Measurements from ENCODE around the gene SNCB. TPM values are rescaled to one million over a fixed set of nuclear protein-coding genes. Genes with fewer than 3 reads are reported as not detected.

SNCB gene
- total RNA-seq, 1 donor from 2014 or later = not detected

- intact Hi-C loops (cut with DNase I) = no loop called here
- ATAC-seq (ENCODE audit: poor library complexity) (no peak), DNase-seq (no peak)
These were observed 1.3 kb upstream of the SNCB start for GRCh38 chr5:176631383-176632200.

DNA sequence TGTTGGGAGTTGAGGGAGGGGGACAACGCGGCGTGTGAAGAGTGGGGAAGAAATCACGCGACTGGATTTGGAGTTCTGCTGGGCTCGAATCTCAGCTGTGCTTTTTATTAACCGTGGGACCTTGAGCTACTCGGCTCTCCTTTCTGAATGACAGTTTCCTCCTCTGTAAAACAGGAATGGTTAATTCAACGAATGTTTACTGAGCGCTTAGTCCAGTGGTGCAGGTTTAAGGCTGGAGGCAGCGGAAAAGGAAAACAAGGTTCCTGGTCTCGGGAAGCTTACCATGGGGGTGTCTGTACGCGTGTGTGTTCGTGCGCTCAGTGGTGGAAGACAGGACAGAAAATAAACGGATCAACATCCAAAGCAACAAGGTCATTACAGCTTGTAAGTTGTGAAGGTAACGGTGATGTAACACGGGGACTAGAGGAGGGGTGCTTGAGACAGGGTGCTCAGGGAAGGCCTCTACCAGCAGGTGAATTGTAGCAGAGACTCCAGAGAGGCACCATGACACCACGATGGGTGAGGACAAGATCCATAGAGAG, 418 bp upstream of the SNCB start:
- ATAC-seq (ENCODE audit: poor library complexity) (no peak), DNase-seq (no peak)
- intact Hi-C loops (cut with DNase I) = no loop called here

- DNase-seq (no peak), ATAC-seq (ENCODE audit: poor library complexity) (no peak)
- intact Hi-C loops (cut with DNase I) = no loop called here
These were observed 949 bp downstream of the SNCB start for GRCh38 chr5:176629317-176629852.

DNA sequence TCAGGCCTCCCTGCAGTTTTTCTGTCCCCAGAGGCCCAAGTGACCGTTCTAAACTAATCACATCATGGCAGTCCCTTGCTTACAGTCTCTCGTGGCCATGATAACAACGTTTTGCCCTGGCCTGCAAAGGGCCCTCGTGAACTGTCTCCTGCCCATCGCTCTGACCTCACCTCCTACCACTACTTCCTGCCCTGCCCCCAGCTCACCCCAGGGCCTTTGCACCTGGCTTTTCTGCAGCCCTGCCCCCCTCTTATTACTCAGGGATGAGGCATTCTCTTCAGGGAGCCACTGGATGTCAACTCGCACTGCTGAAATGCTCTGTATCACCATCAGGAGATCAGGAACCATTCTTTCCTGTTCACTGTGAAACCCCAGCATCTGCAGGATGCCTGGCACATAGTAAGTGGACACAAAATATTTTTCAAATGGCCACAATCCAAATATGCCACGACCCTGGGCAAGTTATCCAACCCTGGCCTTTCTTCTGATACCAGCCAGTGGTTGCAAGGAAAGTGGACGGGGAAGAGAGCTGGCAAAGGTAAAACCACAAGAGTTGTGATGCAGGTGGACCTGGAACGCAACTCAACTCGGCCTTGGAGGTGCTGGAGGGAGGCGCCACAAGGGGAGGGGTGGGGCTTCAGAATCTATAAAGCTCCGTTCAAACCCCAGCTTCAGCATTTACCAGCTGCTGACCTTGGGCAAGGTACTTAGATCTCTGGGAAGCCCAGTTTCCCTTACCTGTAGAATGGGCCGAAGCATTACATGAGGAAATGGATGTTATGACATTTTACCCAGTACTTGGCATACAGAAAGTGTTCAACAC, 1.7 kb downstream of the SNCB start:
- DNase-seq (no peak), ATAC-seq (ENCODE audit: poor library complexity) (no peak)
- intact Hi-C loops (cut with DNase I) = no loop called here

DNA sequence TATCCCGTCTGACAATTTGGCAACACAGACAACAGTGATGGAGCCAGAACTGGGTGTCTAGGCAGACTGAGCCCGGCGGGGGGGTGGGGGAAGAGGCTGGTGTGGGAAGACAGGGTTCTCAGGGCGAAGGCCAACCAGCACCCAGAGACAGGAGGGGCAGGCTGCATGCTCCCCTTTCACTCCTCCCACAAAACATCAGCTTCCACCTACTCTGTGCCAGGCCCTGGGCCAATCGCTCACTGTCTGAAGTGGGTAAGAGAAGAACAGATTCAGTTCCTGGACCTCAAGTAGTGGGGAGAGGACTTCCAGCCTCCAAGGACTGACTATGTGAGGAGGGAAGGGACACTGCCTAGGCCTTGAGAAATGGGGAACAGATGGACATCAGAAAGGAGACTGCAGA, 2.8 kb downstream of the SNCB start:
- DNase-seq = no peak
- intact Hi-C loops (cut with DNase I) = no loop called here
- no peak for ATAC-seq (ENCODE audit: poor library complexity)

DNA sequence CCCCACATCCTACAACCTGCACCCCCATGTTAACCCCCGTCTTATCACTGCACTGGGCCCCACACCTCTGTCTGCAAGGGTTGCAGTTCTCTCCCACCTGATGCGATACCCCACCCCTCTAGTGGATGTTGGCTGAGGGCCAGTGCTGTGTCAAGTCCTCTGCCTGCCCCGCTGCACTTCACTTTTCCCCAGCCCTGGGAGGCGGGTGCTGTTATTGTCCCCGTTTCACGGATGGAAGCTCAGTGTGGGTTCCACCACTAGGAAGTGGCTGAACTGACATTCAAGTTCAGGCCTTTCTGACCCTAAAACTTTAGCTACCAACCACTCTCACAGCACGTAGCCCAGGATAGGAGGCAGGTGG, 3.5 kb downstream of the SNCB start:
- no peak for ATAC-seq (ENCODE audit: poor library complexity)
- intact Hi-C loops (cut with DNase I) = no loop called here
- DNase-seq = no peak

GRCh38 chr5:176625966-176626875, 4.1 kb downstream of the SNCB start:
- no peak for DNase-seq
- intact Hi-C loops (cut with DNase I) = no loop called here
- ATAC-seq (ENCODE audit: poor library complexity) = no peak

- DNase-seq = no peak
- intact Hi-C loops (cut with DNase I) = no loop called here
- ATAC-seq (ENCODE audit: poor library complexity) = no peak
These were observed 4.8 kb downstream of the SNCB start for GRCh38 chr5:176625512-176625911.

GRCh38 chr5:176624938-176625337, 5.4 kb downstream of the SNCB start:
- intact Hi-C loops (cut with DNase I) = no loop called here
- DNase-seq (no peak), ATAC-seq (ENCODE audit: poor library complexity) (no peak)

DNA sequence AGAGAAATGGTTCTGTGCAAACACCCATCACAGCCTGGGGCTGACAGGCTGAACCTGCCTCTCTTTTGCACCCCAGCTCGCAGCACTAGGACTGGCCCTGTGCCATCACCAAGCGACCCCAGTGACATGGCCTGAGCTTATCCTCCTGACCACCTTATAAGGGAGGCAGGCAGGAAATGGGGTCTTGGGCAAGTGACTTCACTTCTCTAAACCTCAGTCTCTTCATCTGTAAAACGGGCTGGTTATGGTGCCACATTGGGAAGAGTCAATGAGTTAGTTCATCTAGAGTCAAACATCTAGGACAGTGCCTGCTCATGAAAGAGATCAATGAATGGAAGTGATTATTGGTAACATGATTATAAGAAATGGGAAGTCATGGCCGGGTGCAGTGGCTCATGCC, 6.2 kb downstream of the SNCB start:
- ATAC-seq (ENCODE audit: poor library complexity) (no peak), DNase-seq (no peak)
- intact Hi-C loops (cut with DNase I) = no loop called here

DNA sequence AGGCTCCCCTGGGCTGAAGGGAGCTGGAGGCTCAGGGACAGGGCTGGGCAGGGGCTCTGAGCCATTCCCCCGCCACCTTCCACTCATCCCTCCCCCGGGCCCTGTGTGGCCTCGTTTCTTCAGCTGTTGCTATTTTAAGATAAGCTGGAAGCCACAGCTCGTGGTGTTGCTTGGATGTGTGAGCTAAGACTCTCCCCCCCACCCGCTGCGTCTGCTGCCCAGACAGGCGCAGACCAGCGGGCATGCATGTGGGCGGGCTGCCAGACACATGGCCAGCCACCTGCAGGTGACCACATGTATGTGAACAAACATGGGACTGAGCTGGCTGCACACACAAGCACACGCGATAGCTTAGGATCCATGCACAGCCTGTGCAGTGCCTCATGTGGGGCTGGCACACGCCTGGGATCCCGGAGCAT, 8.7 kb downstream of the SNCB start:
- DNase-seq = no peak
- intact Hi-C loops (cut with DNase I) = no loop called here
- peak; percentile 33 for ATAC-seq (ENCODE audit: poor library complexity)

- intact Hi-C loops (cut with DNase I) = no loop called here
- ATAC-seq (ENCODE audit: poor library complexity) (peak; percentile 19), DNase-seq (no peak)
These were observed 9.9 kb downstream of the SNCB start for GRCh38 chr5:176620333-176620981.

GRCh38 chr5:176619569-176620332, 10.6 kb downstream of the SNCB start:
- no peak for ATAC-seq (ENCODE audit: poor library complexity)
- no peak for DNase-seq
- intact Hi-C loops (cut with DNase I) = no loop called here

DNA sequence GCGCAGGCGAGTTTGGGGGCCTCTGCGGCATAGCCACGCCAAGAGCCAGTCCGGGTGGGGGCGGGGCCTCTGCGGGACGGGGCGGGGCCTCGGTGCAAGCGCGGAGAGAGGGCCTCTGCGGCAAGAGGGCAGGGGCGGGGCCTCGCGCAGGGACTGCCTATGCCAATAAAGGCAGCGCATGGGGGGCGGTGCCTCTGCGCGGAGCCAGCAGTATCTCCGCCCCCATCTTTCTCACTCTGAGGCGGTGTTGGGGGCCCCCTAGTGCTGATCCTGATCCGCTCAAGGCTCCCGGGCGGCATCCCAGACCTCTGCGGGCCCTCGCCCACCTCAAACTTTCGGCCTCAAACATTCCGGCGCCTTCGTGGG, 11.1 kb downstream of the SNCB start:
- intact Hi-C loops (cut with DNase I) = no loop called here
- ATAC-seq (ENCODE audit: poor library complexity) (peak; percentile 75), DNase-seq (peak; percentile 70)

GRCh38 chr5:176618783-176619182, 11.6 kb downstream of the SNCB start:
- DNase-seq (no peak), ATAC-seq (ENCODE audit: poor library complexity) (no peak)
- intact Hi-C loops (cut with DNase I) = no loop called here

DNA sequence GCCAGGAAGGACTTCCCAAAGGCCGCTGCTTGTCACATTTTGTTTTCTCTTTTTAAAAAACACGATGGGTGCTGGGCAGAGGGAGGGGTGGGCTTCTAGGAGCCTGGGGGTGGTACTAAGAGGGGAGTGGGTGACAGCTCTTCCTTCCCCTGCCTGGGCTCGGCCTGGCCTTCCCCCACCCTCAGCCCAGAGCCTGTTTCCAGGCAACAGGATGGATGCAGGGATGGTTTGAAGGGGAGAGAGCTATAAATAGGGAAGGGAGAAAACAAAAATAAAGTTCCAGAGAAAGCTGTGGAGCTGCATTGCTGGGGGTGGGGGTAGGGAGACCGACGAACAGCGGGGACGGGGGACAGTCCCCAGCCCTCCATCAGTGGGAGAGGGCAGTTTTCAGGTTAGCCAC, 13.8 kb downstream of the SNCB start:
- ATAC-seq (ENCODE audit: poor library complexity) = no peak
- DNase-seq = no peak
- intact Hi-C loops (cut with DNase I) = no loop called here

GRCh38 chr5:176614805-176615478, 15.4 kb downstream of the SNCB start:
- ATAC-seq (ENCODE audit: poor library complexity) (no peak), DNase-seq (no peak)
- intact Hi-C loops (cut with DNase I) = no loop called here

Data from Right ventricle myocardium superior (tissue), 1 donor.